ENCODE data around the gene APBA3. TPM values are rescaled to one million over a fixed set of nuclear protein-coding genes. Genes with fewer than 3 reads are reported as not detected.

Gene APBA3
- total RNA-seq, 1 donor from 2014 or later, result 33.5 TPM

- DNase-seq, result no peak
Observed at GRCh38 chr19:3745363-3746045, 16.0 kb downstream of the APBA3 start.

DNA sequence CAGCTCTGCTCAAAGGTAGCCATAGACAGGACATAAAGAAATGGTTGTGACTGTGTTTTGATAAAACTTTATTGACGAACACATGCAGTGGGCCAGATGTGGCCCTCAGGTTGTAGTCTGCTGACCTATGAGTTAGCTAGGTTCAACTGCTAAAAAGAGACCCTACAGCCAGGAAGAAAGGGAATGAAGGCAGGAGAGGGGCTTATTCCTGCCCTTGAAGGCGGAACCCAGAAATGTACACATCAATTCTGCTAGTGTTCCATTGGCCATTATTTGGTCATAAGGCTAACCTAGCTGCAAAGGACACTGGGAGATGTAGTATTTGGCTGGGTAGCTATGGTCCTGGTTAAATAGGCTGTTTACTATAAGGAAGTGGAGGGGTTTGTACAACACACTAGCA is 18.0 kb downstream of the APBA3 start:
- peak; percentile 32 for DNase-seq

DNA sequence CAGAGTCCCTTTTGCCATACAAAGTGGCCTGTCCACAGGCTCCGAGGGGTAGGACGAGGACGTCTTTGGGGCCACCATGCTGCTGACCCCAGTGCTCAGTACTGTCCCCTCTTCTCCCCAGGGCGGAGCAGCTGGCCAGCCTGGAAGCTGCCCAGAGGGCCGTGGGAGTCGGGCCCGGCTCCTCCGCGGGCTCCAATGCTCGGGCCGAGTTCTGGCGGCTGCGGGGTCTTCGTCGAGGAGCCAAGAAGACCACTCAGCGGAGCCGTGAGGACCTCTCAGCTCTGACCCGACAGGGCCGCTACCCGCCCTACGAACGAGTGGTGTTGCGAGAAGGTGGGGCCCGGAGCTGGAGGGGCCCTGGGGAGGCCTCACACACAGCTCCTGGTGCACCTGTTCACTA is 21.1 kb downstream of the APBA3 start:
- no peak for DNase-seq

DNA sequence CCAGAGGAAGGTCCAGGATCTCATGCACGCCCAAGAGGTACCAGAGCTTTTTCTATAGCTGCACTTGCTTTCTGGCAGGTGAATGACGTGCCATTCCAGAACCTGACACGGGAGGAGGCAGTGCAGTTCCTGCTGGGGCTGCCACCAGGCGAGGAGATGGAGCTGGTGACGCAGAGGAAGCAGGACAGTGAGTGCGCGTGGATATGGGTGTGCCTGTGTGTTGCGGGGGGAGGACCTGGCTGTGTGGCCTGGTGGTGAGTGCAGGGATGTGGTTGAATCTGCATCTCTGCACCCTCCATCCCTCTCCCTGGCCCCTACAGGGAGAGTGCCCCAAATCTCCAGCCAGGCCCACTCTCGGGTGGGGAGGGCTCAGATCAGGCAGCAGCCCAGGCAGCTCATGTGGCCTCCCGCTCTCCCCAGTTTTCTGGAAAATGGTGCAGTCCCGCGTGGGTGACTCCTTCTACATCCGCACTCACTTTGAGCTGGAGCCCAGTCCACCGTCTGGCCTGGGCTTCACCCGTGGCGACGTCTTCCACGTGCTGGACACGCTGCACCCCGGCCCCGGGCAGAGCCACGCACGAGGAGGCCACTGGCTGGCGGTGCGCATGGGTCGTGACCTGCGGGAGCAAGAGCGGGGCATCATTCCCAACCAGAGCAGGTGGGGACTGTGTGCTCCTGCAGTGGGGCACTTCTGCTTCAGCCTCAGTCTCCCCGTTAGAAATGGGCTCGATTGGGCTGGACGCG is 22.8 kb downstream of the APBA3 start:
- DNase-seq, result no peak

DNA sequence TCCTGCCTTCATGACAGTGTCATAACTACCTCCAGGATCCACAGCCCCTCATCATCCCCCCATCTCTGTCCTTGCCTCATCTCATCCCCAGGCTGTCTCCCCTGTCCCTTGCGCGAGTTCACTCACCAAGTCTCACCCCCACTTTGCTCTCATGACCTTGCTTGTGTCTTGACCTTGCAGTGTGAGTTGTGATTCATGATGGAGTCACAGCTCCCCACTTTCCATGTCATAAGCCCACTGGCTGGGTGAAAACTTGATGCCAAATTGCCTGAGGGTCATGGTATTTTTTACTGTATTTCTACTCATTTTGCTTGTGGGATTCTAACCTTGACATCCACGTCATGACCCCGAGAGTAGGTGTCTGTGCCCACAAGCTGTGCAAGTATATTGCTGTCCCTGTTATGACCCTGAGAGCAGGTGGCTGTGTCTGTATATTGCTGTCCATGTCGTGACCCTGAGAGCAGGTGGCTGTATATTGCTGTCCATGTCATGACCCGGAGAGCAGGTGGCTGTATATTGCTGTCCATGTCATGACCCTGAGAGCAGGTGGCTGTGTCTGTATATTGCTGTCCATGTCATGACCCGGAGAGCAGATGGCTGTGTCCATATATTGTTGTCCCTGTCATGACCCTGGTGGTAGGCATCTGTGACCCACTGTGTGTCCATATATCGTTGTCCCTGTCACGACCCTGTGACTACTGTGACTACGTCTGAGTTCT is 23.8 kb downstream of the APBA3 start:
- DNase-seq, result no peak

DNA sequence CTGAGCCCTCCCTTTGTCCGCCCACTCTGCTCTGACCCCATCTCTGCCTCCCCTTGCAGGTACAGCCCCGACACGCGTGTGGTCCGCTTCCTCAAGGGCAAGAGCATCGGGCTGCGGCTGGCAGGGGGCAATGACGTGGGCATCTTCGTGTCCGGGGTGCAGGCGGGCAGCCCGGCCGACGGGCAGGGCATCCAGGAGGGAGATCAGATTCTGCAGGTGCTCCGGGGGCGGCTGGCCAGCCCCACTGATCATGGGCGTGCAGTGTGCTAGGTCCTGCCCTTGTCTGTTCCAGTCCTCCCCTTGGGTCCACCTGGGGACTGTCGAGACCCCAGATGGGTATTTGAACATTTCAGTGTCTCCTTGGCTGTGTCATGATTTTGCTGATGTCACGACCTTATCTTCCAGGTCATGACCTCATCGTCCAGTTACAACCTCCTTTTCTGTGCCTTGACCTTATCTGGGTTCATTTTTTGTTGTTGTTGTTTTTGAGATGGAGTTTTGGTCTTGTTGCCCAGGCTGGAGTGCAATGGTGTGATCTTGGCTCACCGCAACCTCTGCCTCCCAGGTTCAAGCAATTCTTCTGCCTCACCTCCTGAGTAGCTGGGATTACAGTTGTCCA is 25.3 kb downstream of the APBA3 start:
- DNase-seq, result no peak

DNA sequence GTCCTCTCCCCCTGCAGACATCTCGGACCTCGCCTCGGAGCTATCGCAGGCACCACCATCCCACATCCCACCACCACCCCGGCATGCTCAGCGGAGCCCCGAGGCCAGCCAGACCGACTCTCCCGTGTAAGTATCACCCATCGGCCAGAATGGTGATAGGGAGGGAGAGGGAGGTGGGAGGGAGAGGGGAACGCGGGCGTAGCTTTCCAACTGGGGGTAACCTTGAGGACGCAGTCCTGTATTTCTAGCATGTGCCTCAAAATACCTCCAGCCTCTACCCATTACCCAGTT is 27.2 kb downstream of the APBA3 start:
- no peak for DNase-seq

DNA sequence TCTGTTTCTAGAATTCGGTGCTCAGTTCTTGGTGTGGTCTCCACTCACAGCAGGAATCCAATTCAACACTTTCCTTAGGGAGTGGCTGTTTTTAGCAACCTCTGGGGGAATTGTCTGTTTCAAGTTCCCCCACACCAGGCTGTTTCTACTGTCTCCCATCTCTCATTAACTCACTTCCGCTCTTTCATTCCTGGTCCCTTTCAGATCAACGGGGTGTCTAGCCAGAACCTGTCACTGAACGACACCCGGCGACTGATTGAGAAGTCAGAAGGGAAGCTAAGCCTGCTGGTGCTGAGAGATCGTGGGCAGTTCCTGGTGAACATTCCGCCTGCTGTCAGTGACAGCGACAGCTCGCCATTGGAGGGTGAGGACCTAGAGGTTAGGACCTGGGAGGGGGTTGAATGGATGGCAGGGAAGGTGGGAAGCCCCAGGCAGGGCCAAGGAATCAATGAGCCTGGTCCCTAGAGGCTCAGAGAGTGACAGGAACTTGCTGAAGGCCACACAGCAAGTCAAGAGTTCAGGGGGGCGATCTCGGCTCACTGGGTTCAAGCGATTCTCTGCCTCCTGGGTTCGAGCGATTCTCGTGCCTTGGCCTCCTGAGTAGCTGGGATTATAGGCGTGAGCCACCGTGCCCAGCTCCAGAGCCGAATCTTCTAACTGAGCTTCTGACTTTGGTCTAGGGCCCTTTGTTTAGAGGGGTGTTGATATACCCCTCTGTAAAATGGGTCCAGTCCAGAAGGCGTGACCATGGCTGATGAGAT is 27.8 kb downstream of the APBA3 start:
- no peak for DNase-seq

- no peak for DNase-seq
Observed at GRCh38 chr19:3732108-3732507, 29.4 kb downstream of the APBA3 start.

GRCh38 chr19:3730457-3730958 is 31.0 kb downstream of the APBA3 start:
- no peak for DNase-seq

GRCh38 chr19:3725640-3726310 is 35.7 kb downstream of the APBA3 start:
- DNase-seq, result no peak

DNA sequence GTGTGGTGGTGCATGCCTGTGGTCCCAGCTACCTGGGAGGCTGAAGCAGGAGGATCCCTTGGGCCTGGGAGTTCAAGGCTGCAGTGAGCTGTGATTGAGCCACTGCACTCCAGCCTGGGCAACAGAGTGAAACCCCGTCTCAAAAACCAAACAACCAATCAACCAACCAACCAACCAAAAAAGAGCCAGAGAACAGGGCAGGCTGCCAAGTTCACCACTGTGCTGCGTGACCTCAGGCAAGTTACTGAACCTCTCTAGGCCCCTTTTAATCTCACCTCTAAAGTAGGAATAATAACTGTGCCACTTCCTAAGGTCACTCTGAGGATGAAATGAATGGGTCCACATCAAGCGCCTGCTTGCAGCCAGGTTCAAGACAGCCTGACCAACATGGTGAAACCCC is 36.4 kb downstream of the APBA3 start:
- DNase-seq, result no peak

DNA sequence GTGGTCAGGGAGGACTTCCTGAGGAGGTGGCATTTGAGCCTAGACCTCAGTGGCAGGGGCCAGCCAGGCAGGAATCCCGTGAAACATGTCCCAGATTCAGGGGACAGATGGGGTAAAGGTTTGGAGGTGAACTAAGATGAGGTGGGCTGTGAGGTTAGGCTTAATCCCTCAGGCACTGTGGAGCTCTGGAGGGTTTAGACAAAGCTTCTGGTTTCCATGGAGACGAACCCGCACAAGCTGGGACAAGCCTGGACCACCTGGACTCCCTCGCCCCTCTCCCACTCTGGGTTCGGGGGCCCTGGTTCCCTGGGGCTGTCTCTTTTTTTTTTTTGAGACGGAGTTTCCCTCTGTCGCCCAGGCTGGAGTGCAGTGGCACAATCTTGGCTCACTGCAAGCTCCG is 37.6 kb downstream of the APBA3 start:
- no peak for DNase-seq

GRCh38 chr19:3723110-3723488 is 38.4 kb downstream of the APBA3 start:
- DNase-seq, result no peak

GRCh38 chr19:3722443-3723109 is 38.9 kb downstream of the APBA3 start:
- DNase-seq, result no peak

GRCh38 chr19:3721887-3722442 is 39.5 kb downstream of the APBA3 start:
- DNase-seq, result no peak

DNA sequence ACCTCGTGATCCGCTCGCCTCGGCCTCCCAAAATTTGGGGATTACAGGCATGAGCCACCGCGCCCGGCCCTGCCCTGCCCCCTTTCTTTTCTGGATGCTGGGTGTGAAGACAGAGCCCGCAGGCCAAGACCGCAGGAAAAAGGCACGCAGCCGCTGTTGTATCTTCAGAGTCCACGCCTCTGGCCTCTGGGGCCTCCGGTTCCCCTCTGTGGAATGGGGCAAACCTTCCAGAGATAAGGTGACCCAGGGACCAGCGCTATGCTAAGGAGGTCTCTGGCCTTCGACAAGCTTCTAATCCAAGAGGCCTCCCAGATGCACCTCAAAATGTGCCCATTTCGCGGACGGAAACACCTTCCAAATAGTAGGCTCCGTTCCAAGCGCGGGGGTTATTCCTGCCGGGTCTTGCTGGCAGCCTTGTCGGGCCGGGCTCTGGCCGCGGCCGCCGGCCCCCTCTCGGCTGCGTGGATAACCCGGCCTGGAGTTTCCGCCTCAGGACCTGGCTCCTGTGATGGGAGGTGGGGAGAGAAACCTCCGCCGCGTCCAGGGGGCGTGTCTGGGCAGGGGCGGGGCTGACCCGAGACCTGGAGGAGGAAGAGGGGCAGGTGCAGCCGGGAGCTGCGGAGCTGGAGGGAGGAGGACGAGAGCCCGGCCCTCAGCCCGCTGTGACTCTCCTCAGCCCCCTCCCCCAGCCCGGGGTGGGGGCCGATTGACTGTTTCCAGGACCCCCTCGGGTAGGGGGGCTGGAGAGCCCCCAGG is 40.2 kb downstream of the APBA3 start:
- peak; percentile 90 for DNase-seq

GRCh38 chr19:3720349-3720917 is 41.1 kb downstream of the APBA3 start:
- DNase-seq, result no peak

- DNase-seq, result no peak
Observed at GRCh38 chr19:3719868-3720267, 41.6 kb downstream of the APBA3 start.

DNA sequence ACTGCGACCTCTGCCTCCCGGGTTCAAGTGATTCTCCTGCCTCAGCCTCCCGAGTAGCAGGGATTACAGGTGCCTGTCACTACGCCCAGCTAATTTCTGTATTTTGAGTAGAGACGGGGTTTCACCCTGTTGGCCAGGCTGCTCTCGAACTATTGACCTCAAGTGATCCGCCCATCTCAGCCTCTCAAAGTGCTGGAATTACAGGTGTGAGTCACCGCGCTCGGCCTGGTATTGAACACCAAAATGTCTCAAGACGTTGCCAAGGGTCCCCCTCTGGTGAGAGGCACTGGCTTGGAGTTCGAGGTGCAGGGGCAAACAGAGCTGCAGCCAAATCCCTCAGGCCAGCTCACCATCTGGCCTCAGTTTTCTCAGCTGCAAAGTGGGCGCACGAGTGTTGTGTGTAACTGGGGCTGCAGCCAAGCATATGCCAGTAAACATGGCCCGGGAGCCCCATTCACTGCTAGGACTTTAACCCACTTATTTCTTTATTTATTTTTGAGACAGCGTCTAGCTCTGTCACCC is 45.3 kb downstream of the APBA3 start:
- no peak for DNase-seq

Data from dermis blood vessel endothelial cell (primary cell).